ENCODE results near the gene HIBCH. TPM values are rescaled to one million over a fixed set of nuclear protein-coding genes. Genes with fewer than 3 reads are reported as not detected.
A peak's percentile ranks its signal among the peaks of the same experiment; 100 is the strongest.

The HIBCH gene
- total RNA-seq, 1 donor from 2014 or later = 23.3 TPM

GRCh38 chr2:190215620-190216019, 104.0 kb downstream of the HIBCH start:
- no peaks in the 10 kb centered on the region for H3K4me1 ChIP-seq
- H3K27ac ChIP-seq = no peak overlapping the region
- H3K4me3 ChIP-seq = no peak overlapping the region
- TF ChIP-seq, protein P1, sequence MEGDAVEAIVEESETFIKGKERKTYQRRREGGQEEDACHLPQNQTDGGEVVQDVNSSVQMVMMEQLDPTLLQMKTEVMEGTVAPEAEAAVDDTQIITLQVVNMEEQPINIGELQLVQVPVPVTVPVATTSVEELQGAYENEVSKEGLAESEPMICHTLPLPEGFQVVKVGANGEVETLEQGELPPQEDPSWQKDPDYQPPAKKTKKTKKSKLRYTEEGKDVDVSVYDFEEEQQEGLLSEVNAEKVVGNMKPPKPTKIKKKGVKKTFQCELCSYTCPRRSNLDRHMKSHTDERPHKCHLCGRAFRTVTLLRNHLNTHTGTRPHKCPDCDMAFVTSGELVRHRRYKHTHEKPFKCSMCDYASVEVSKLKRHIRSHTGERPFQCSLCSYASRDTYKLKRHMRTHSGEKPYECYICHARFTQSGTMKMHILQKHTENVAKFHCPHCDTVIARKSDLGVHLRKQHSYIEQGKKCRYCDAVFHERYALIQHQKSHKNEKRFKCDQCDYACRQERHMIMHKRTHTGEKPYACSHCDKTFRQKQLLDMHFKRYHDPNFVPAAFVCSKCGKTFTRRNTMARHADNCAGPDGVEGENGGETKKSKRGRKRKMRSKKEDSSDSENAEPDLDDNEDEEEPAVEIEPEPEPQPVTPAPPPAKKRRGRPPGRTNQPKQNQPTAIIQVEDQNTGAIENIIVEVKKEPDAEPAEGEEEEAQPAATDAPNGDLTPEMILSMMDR (IDR thresholded peaks at IDR 0.05) = no peak
- peaks cover 10% of the 10 kb centered on the region for H3K36me3 ChIP-seq
- H3K9me3 ChIP-seq = no peaks in the 10 kb centered on the region
- intact Hi-C loops (cut with DNase I) = no loop called here
- H3K27me3 ChIP-seq = no peaks in the 10 kb centered on the region
- ATAC-seq = no peak
- DNase-seq = no peak

DNA sequence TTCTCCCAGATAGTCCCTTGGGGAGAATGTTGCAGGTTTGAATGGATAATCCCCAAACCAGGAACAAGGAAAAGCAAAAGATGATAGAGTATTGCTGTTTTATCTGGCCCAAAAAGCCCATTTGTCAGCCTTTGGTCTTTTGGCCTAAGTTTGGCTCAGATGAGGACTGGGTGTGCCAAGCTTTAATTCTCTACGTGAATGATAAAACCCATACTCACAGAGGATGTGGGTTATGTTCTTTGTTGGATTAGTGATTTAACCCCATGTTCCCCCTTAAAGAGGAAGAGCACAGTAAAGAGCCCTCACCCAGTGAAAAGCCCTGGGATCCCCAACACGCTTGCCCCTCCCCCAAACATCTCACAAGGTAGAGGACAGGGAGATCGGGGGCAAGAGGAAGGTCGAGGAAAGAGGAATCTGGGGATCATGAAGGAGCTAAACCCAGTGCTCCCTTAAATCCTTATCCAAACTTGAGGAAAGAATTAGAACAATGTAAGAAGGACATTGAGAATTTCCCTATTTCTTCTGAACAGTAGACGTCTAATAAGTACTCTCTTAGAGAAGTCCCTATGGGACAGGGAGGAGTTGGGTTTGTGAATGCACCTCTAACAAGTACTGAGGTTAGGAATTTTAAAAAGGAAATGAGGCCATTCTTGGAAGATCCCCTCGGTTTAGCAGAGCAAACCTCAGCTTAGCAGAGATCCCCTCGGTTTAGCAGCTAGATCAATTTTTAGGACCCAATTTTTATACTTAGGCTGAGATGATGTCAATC, 105.0 kb downstream of the HIBCH start:
- intact Hi-C loops (cut with DNase I) = no loop called here
- DNase-seq (no peak), ATAC-seq (no peak)
- Histone ChIP-seq H3K27me3 (no peaks in the 10 kb centered on the region), H3K36me3 (peaks cover 11% of the 10 kb centered on the region), H3K4me1 (no peaks in the 10 kb centered on the region), H3K27ac (no peak overlapping the region), H3K9me3 (no peaks in the 10 kb centered on the region), H3K4me3 (no peak overlapping the region)
- TF ChIP-seq, protein P1 (IDR thresholded peaks at IDR 0.05) = no peak

- intact Hi-C loops (cut with DNase I) = no loop called here
- DNase-seq = no peak
- Histone ChIP-seq H3K36me3 (peaks cover 14% of the 10 kb centered on the region), H3K4me3 (no peak overlapping the region), H3K9me3 (no peaks in the 10 kb centered on the region), H3K4me1 (no peaks in the 10 kb centered on the region), H3K27ac (no peak overlapping the region), H3K27me3 (no peaks in the 10 kb centered on the region)
- TF ChIP-seq, protein P1 (IDR thresholded peaks at IDR 0.05) = no peak
- peak; percentile 30 for ATAC-seq
Measured at GRCh38 chr2:190213441-190214335, 105.9 kb downstream of the HIBCH start.

GRCh38 chr2:190210471-190210870, 109.2 kb downstream of the HIBCH start:
- DNase-seq (no peak), ATAC-seq (no peak)
- TF ChIP-seq, protein P1 (IDR thresholded peaks at IDR 0.05) = no peak
- Histone ChIP-seq H3K4me3 (no peak overlapping the region), H3K27ac (no peak overlapping the region), H3K27me3 (no peaks in the 10 kb centered on the region), H3K36me3 (peaks cover 14% of the 10 kb centered on the region), H3K4me1 (no peaks in the 10 kb centered on the region), H3K9me3 (no peaks in the 10 kb centered on the region)
- intact Hi-C loops (cut with DNase I) = no loop called here

DNA sequence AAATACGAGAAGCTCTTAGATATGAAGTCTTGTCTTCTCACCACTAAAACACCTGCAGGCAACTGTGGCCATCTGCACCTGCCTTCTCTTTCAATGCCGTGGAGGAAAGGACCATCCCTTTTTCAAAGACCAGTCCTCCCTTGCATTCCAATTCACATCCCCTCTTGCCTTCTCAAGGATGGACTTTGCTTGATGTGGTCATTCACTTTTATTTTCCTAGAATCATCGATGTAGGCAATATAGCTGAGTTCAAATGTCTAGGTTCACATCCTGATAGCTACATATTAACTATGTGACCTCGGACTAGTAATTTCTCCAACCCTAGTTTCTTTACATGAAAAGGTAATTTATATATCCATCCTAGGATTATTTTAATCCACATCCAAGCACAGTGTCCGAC, 110.1 kb downstream of the HIBCH start:
- no peak for DNase-seq
- ATAC-seq = no peak
- intact Hi-C loops (cut with DNase I) = no loop called here

More for the DNA sequence above, 110.1 kb downstream of the HIBCH start:
- Histone ChIP-seq H3K27me3 (no peaks in the 10 kb centered on the region), H3K36me3 (peaks cover 14% of the 10 kb centered on the region), H3K9me3 (no peaks in the 10 kb centered on the region), H3K27ac (no peak overlapping the region), H3K4me1 (no peaks in the 10 kb centered on the region), H3K4me3 (no peak overlapping the region)
- TF ChIP-seq, protein P1 (IDR thresholded peaks at IDR 0.05) = no peak

Measured in upper lobe of right lung (tissue), 1 donor.